ENCODE measurements around the gene TFF1. TPM values are rescaled to one million over a fixed set of nuclear protein-coding genes. Genes with fewer than 3 reads are reported as not detected.

Gene TFF1
- total and polyA plus RNA-seq, 11 donors: not detected

DNA sequence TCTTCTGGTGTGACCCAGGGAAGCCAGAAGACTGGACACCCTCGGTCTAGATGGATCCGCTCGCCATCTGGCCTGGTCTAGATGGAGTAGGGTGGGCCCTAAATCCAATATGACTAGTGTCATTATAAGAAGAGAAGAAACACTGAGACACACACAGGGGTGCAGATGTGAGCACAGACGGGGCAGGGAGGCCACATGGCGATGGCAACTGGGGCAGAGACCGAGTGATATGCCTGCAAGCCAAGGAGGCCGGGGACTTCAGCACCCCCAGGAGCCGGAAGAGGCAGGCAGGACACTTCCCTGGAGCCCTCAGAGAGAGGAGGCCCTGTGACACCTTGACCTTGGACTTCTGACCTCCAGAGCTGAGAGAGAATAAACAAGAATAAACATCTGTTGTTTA is 45.5 kb downstream of the TFF1 start:
- no peak overlapping the region for H3K4me3 ChIP-seq
- peaks cover 0 to 4% (median 0%) of the 10 kb centered on the region in 12 donors for H3K9me3 ChIP-seq
- 92 to 96% (median 93%) methylated on average over 8 of the region's 8 CpGs for WGBS, 4 donors
- no peak overlapping the region for H3K27ac ChIP-seq
- no peaks in the 10 kb centered on the region for H3K36me3 ChIP-seq
- ATAC-seq (no peak), DNase-seq (no peak)
- TF ChIP-seq POLR2A (IDR thresholded peaks at IDR 0.05): no peak
- TF ChIP-seq, protein P1, sequence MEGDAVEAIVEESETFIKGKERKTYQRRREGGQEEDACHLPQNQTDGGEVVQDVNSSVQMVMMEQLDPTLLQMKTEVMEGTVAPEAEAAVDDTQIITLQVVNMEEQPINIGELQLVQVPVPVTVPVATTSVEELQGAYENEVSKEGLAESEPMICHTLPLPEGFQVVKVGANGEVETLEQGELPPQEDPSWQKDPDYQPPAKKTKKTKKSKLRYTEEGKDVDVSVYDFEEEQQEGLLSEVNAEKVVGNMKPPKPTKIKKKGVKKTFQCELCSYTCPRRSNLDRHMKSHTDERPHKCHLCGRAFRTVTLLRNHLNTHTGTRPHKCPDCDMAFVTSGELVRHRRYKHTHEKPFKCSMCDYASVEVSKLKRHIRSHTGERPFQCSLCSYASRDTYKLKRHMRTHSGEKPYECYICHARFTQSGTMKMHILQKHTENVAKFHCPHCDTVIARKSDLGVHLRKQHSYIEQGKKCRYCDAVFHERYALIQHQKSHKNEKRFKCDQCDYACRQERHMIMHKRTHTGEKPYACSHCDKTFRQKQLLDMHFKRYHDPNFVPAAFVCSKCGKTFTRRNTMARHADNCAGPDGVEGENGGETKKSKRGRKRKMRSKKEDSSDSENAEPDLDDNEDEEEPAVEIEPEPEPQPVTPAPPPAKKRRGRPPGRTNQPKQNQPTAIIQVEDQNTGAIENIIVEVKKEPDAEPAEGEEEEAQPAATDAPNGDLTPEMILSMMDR (IDR thresholded peaks at IDR 0.05): no peak
- peaks cover 0 to 10% (median 0%) of the 10 kb centered on the region in 12 donors for H3K4me1 ChIP-seq
- intact Hi-C loops (cut with DNase I): no loop called here
- H3K27me3 ChIP-seq: peaks cover 0 to 8% (median 0%) of the 10 kb centered on the region in 9 donors

DNA sequence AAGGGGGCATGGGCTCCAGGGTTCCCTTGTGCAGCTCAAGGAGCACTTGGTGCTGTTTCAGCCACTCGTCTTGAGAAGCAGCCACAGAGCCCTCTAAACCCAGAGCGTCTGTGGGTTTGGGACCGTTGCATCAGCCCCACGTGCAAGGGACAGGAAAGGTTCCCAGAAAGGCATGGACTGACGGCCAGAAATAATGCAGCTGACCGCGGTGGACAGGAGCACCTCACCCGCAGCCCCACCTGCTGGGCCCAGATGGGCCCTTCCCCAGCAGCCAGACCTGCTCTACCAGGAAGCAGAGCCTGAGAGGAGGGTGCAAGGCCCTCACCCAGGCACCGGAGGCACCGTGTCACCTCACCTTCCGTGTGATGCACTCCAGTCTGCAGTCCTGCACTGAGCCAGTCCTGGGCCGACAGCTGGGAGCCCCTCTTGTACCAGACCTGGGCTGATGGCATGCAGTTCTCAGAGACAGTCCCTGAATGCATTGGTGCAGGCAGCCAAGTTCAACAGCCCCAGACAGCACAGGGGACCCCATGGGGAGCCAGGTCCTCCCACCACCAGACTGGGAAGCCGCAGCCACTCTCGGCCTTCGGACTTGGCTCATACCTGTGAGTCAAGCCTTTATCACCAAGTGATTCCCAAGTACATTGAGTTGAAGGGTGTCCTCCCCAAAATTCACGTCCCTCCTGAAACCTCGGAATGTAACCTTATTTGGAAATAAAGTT is 46.3 kb downstream of the TFF1 start:
- ATAC-seq (peak in 1 of 4 donors; percentile 32), DNase-seq (no peak)
- no peak overlapping the region for H3K27ac ChIP-seq
- TF ChIP-seq POLR2A (IDR thresholded peaks at IDR 0.05): no peak
- TF ChIP-seq, protein P1 (IDR thresholded peaks at IDR 0.05): peak in 3 of 12 donors; percentile 13 to 20 (median 13)
- no peak overlapping the region for H3K4me3 ChIP-seq
- no peaks in the 10 kb centered on the region for H3K36me3 ChIP-seq
- intact Hi-C loops (cut with DNase I): loop anchor here in 3 of 10 donors (10.0 kb wide), 1 partner anchor 125 kb away; no protein-coding TSS in a partner anchor
- 65 to 89% (median 76%) methylated on average over 5 to 17 of the region's 17 CpGs for WGBS, 4 donors
- no peaks in the 10 kb centered on the region for H3K9me3 ChIP-seq
- H3K4me1 ChIP-seq: peaks cover 0 to 10% (median 0%) of the 10 kb centered on the region in 12 donors
- H3K27me3 ChIP-seq: peaks cover 0 to 8% (median 0%) of the 10 kb centered on the region in 9 donors

DNA sequence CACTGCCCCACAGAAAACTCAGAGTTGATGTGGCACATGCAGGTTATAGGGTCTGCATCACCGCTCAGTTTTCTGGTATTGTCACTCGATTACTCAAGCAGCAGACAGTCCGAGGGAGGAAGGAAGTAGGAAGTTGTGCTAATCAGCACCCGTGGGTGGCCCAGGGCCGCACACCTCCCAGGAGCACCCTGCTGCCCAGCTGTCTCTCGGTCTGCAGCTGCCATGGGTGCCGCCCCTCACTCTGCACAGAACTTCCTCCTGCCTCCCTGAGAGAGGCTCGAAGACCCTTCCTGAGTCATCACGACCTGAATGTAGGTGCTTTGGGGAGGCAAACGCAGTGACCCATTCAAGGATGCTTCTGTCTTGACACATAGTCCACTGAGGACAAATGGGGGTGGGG is 47.0 kb downstream of the TFF1 start:
- no peaks in the 10 kb centered on the region for H3K9me3 ChIP-seq
- DNase-seq (no peak), ATAC-seq (peak in 3 of 4 donors; percentile 37 to 56 (median 41))
- no peak overlapping the region for H3K4me3 ChIP-seq
- H3K36me3 ChIP-seq: no peaks in the 10 kb centered on the region
- H3K27me3 ChIP-seq: peaks cover 0 to 8% (median 0%) of the 10 kb centered on the region in 9 donors
- TF ChIP-seq POLR2A (IDR thresholded peaks at IDR 0.05): no peak
- TF ChIP-seq, protein P1 (IDR thresholded peaks at IDR 0.05): no peak
- intact Hi-C loops (cut with DNase I): loop anchor here in 3 of 10 donors (10.0 kb wide), 1 partner anchor 125 kb away; no protein-coding TSS in a partner anchor
- WGBS, 4 donors: 41 to 60% (median 49%) methylated on average over 10 of the region's 10 CpGs
- peaks cover 0 to 10% (median 0%) of the 10 kb centered on the region in 12 donors for H3K4me1 ChIP-seq
- no peak overlapping the region for H3K27ac ChIP-seq
